Raji (cell line): ENCODE results near the gene MAPKBP1.

ENCODE experiments used
- POLR2A ChIP-seq: IDR thresholded peaks from 2 replicates; pipeline ENCODE4 v1.6.1; 2011; ENCODE audit warnings: low read depth, low read length, control low read depth; ENCODE audit not compliant: insufficient read depth

The MAPKBP1 gene

DNA sequence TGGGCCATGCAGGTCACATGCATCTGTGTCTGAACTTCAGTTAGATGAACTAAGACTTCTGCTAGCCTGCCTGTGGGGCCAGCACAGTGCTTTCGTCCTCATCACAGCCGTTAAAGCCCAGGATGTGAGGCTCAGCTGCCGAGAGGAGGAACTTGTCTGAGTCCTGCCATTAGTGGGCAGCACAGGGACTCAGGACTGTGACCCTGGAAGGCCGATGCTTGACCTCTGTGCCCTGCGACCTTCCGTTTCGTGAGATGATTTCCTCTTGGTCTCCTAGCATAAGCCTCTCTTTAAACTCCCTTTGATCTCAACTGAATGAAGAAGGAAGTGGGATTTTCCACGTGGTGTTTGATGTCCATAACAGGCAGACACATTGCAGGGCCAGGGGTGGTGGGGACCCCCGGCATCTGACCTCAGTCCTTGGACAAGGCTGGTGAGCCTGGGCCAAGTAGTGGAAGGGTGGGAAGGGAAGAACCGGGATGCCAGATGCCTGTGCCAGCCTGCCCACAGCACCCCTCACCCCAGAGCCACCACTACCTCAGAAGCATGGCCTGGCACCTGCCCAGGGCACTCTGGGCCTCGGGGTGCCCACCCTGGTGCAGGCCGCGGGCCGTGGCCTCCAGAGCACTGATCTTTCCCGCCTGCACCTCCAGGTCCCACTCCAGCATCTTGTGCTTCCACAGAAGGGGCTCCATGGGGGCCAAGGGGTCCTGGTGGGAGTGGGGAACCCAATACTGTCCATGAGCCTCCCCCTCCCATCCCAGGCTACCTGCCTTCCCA, 86.0 kb downstream of the MAPKBP1 start:
- TF ChIP-seq POLR2A, result no peak

DNA sequence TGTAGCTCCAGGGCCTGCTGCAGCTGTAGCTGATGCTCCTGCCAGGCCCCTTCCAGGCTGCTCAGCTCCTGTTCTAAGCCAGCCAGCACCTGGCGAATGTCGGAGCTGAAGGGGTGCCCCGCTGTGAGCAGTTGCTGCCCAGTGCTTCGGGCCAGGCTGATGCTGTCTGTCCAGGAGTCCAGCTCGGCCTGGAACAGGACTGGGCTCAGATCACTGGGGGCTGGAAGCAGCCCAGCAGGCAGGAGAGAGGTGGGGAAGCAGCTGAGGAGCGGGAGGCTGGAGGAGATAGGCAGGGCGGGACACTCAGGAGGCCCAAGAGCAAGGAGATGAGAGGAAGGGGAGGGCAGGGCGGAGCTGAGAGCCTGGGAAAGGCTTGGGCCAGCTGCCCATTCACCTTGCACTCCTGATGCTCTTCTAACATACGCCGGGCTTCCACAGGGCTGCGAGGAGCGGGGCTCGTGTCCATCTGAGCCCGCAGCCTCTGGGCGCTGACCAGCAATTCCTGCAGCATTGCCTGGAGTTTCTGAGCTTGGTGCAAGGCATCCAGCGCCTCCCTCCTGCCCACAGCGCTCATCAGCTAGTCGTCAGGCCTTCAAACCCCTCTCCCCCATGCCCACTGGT, 87.6 kb downstream of the MAPKBP1 start:
- TF ChIP-seq POLR2A, result no peak

DNA sequence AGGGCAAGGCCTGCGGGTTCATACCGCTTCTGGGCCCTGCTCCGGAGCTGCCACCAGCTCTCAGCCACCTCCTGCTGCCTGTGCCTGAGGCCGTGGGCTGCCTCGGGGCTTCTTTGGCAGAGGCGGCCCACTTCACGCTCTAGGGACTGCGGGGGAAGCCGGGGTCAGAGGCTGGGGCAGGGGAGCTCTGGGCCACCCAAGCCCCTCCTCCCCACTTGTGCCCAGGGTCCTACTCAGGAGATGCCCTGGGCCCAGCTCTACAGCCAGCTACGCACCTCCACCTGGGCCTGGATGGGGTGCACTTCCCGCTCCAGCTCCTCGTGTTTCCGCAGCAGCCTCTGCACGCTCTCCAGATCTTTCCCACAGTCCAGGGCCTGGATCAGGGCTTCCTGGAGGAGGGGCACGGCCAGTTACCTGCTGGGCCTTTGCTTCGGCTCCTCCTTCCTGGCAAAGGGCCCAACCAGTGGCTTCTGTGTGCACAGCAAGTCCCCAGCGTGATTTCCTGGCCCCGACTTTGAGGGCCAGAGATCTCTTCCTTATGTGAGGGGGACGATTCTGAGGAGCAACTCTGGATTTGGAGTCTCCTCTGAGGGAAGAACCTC, 88.3 kb downstream of the MAPKBP1 start:
- no peak for TF ChIP-seq POLR2A

DNA sequence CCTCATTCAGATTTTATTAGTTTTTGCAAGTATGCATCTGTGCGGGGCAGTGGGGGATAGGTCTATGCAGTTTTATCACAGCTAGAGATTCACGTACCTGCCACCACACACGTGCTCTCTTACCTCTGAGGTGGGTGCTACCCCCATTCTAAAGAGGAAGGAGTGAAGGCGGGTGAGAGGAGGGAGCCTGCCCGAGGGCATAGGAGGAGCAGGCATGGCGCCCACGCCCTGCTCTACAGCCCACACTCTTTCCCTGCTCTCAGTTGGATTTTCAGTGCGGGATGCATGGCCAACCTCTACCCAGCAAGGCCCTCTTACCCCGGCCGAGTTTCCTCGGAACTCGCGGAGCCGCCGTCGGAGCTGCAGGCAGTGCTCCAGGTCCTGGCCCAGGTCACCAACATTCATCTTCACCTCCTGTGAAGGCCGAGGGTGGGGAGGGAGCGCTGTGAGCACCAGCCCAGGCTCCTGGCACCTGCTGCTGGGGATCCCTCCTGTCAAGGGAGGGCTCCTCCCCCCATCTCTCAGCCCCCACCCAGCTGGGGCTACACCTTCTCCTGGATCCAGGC, 91.3 kb downstream of the MAPKBP1 start:
- TF ChIP-seq POLR2A, result no peak

GRCh38 chr15:41866263-41866703, 92.0 kb downstream of the MAPKBP1 start:
- no peak for TF ChIP-seq POLR2A

GRCh38 chr15:41866872-41867579, 92.7 kb downstream of the MAPKBP1 start:
- TF ChIP-seq POLR2A, result no peak

DNA sequence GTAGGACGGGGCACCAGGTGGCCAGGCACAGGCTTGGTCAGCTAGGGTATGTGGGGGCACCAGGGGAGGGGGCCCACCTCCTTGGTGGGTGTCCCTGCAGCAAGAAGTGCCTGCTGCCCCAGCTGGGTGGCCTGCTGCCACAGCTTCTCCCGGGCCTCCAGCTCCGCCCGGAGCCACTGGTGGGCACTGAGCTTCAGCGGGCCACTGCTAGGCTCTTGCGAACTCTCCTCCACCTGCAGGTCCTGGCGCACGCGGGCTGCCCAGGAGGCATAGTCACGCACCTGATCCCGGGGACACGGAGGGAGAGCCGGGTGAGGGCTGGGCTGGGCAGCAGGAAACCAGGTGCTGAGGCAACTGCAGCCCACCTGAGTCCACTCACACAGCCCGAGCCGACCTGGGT, 94.0 kb downstream of the MAPKBP1 start:
- no peak for TF ChIP-seq POLR2A

GRCh38 chr15:41869770-41870688, 95.7 kb downstream of the MAPKBP1 start:
- TF ChIP-seq POLR2A, result no peak

DNA sequence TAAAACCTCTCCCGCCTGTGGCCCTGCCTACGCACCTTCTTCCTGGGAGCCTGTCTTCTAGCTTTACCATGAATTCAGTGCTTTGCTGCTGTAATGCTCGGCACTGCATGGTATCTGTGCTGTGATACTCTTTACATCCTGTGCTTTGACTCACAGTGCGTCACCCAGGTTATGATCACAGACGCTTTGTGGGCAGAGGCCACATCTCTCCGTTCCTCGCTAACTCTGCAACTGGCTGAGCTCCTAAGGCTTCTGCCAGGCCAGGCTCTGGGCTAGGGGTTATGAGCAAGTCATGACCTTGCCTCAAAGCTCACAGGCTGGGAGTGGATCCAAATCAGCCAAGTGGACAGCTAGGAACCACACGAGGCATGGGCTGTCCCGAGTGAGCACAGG, 96.4 kb downstream of the MAPKBP1 start:
- TF ChIP-seq POLR2A, result no peak

GRCh38 chr15:41871175-41871905, 97.1 kb downstream of the MAPKBP1 start:
- no peak for TF ChIP-seq POLR2A

- TF ChIP-seq POLR2A, result no peak
Observed at GRCh38 chr15:41872166-41872747, 98.0 kb downstream of the MAPKBP1 start.

- TF ChIP-seq POLR2A, result no peak
Observed at GRCh38 chr15:41873711-41874110, 99.4 kb downstream of the MAPKBP1 start.

DNA sequence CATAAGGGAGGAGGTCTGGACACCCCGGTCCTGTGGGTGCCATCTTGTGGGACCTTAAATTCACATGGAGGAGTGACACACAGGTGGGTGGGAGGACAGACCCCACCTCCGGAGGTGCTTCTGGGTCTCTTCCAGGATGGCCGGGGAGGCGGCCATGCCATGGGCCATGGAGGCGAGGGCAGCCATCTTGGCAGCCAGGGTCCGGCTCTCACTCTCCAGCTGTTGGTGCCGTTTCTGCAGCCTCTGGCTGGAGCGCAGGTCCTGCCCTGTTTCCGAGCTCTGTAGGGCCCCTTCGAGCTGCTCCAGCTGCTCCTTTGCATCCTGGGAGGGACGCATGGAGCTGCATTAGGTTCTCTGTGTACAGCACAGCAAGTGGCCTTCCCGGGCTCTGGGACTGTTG, 100.5 kb downstream of the MAPKBP1 start:
- TF ChIP-seq POLR2A, result no peak
